Hindlimb muscle (tissue), 1 donor: Measurements from ENCODE around the gene LRRIQ4. TPM values are rescaled to one million over a fixed set of nuclear protein-coding genes. Genes with fewer than 3 reads are reported as not detected.

Experiments
- DNase-seq: peaks from one replicate; pipeline ENCODE4 v3.0.0-alpha.2; 2013
- polyA plus RNA-seq: library from polyadenylated mRNA; unstranded; fragments of 120-200 nt; gene quantifications from one replicate; pipeline ENCODE4 v1.2.1, GENCODE V29; 2013; ENCODE audit not compliant: insufficient read length

LRRIQ4 gene
- polyA plus RNA-seq, result not detected

DNA sequence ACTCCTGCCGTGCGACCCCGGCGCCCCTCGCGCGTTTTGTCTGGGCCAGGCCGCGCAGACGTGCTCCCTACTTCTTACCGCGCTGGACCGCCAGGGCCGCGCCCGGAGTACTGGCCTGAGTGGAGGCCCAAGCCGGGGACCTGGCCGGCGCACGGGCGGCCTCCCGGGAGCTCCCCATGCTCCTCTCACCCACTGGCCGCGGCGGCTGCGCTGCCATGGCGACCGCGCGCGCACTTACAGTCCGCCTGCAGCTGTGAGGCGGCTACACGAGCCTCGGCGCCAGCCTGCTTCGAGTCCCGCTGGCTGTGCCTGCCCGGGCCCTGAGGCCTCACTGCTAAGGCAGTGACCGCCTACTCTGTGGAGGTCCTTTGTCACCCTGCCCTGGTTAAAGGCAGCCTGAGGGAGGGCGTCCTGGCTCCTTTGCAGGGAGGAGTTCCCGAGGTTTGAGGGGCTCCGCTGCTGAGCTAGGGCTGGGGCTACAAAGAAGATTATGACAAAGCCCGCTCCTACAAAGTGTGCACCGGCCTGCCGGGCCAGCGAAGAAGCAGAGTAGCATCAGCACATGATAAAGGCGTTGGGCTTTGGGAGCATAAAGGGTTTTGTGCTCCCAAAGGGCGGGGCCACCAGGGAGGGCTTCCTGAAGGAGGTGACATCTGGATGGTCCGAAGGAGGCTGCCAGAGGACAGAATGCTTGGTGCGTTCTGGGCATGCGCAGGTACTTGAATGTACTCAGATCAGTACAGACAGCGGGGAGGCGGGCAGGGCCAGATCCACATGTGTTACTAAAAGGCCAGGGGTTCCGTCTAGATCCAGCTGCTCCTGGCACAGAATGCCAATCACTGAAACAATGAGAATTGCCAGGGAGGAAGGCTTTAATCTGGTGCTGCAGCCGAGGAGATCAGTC lies at the start of gene LRRIQ4, which contains the start of gene LRRC34:
Gene LRRIQ4, plus strand, starts transcription at position 539 of the 904 bp plus-strand sequence. CDS start 9,052 bp downstream, outside the sequence.
Gene LRRC34, minus strand, starts transcription at position 573 of the 904 bp plus-strand sequence. Its CDS starts 356 bp downstream, at position 217.
- peak; percentile 76 for DNase-seq

DNA sequence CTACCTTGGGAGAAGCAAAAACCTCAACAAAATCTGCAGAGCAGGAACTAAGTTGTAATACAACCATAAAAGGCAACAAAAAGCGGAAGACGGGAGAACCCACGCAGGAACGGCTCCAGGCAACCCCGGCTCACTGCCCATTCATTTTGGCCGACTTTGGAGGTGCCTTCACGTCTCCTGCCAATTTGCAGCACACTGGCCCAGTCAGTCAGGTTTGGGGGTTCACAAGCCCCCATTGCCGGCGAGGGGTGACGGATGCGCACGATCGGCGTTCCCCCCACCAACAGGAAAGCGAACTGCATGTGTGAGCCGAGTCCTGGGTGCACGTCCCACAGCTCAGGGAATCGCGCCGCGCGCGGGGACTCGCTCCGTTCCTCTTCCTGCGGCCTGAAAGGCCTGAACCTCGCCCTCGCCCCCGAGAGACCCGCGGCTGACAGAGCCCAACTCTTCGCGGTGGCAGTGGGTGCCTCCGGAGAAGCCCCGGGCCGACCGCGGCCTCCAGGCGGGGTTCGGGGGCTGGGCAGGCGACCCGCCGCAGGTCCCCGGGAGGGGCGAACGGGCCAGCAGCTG lies 48.3 kb upstream of the LRRIQ4 start:
- peak; percentile 77 for DNase-seq

DNA sequence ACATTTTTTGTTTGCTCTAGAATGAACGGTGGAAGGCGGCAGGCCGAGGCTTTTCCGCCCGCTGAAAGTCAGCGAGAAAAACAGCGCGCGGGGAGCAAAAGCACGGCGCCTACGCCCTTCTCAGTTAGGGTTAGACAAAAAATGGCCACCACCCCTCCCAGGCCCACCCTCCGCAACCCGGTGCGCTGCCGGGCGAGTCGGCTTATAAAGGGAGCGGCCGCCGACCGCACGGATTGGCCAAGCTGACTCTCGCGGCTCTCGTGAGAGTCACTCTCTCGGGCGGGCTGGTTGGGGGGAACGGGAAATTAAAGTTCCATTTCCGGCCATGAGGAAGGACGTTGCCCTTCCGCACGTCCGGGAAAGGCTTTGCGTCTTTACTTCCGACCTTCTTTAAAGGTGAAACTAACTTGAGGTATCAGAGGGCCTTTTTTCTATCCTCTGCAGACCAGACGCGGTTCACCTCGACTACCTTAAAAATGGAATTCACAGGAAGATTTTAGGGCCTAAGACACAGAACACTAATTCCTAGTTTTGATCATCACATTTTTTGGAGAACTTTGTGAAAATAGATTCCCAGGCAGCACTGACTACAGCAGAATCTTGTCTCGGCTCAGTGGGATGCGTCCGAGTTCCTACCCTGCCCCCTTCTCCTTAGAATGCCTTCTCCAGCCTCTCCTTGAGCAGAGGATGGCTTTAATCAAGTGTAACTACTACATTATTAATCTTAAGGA lies 47.6 kb upstream of the LRRIQ4 start, which contains the start of gene TERC:
Gene TERC, minus strand, starts transcription at position 179 of the 731 bp plus-strand sequence.
- DNase-seq, result peak; percentile 96

DNA sequence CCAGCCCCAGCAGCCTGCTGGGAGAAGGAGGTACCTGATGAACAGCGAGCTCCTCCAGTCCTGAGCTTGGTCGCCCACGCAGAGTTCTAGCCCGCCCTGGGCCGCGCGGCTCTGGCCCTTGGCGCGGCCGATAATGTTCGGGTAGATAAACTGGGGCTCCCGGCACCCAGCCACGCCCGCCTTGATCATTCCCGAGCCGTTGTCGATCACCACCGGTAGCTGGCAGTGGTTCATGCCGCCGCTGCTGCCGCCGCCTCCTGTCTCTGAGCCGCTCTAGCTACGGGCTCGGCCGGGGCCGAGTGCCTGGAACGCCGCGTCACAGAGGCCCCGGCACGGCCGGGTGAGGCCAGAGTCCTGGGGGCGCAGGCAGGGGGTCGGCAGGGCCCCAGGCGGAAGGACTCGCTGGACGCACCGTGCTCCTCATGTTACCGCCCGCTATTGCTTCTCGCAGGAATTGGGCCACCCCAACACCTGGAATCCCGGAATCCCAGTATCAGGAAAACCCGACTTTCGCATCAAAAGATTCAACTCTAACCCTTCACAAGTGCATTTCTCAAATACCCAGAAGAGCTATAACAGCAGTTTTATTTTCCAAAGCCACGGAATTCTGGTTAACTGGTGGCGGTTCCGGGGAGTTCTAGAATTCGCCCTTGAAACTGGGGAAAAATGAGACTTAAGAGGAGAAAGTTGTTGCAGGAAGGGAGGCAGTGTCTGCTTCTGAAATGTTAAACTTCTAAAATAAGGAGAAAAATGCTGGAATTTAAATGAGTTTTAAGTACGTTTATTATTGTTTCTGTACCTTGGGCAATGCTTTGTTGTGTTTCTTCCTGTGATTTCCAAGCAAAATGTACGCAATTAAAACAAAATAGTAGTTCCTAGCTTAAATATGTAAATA lies 43.1 kb upstream of the LRRIQ4 start, which contains the start of gene ACTRT3:
Gene ACTRT3, minus strand, starts transcription at position 275 of the 895 bp plus-strand sequence. Its CDS starts 41 bp downstream, at position 234.
- peak; percentile 66 for DNase-seq

DNA sequence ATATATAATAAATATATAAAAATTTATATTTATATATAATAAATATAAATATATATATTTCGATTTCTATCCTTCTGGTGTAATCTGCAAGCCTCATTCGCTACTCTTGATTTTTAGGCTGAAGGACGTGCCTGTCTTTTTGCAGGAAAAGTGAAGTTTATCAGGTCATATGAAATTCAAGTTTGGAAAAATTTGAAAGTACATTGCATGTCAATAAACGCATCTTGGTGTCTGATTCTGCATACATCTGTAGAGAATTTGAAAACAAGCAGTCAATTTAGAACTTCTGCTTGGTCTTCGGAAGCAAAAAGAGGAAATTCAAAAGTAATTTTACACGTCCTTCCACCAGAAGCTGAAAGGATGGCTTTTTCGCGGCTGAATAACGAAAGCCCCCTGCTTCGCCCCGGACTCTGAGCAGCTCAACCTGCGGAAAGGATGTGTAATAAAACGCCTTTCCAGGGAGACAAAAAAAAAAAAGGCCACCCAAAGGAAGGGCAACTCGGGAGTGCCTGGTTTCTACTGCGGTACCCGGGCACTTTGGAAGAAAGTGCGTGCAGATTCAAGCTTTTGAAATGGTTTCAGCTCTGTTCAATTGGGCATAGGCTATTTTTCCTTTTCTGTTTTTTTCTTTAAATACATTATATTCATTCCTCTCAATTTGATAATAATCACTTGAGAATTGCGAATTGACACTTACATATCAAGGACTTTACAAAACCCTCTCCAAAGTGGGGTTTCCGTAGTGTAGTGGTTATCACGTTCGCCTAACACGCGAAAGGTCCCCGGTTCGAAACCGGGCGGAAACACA lies 41.0 kb upstream of the LRRIQ4 start:
- DNase-seq, result peak; percentile 85

DNA sequence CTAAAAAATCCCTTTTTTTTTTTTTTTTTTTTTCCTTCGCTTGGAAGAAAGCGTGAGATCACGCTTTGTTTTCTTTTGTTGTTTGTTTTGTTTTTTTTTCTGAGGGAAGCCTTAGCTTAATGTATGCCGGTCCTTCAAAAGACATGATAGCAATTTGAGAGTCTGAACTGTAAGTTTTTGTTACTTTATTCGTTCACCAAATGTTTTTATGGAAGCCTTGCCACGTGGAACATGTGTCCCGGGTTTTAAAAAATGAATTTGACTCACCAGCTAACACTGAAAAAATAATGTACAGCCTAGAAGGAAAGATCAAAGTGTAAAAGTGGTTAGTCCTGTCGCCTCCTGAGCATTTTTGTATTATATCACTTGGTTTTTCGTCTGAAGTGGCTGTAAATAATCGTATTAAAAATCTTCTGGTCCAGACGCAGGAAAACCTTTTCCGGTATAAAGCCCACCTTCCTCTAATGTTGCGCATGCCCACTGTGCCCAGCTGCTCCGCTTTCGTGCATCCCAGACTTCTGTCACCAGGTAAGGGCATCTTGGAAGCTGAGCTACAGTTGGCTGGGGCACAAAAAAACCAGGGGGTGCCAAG lies 40.3 kb upstream of the LRRIQ4 start:
- peak; percentile 87 for DNase-seq

DNA sequence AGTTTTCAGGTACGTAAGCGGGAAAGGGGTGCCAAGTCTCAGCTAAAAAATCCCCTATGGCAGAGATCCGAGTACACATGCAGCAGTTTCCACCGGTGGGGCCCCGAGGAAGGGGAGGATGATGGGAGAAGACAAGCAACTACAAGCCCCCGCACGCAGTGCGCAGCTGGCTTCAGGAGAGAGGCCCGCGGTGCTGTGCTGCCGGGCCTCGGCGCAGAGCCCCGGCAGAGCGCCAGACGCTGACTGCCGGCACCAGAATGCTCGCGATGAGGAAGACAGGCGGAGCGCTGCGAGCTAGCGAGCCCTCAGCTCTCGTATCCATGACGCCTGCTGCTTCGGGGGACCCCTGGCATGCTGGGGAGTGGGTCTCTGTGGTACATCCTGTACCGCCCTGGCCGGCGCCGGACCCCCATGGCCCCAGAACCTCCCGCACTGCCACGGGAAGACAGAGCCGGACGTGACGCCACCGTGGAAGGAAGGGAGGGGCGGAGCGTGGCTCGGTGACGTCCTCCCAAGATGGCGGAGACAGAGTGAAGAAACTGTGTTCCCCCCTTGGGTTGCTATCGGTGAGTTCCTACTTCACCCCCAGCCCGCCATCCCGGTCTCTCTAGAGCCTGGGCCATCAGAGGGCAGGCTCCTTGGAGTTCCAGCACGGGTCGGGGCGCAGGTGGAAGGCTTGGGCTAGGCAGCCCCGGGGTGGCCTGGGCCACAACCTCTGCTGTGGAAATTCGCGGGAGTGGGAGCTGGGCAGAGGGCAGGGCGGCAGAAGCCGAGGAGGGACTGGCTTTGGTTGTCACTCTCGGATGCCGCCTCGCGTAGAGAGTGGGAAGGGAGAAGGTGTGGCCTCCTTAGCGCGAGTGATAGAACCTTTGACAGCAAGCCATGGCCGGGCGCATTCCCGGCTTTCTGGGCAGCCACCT lies 39.5 kb upstream of the LRRIQ4 start, which contains the start of gene MYNN:
Gene MYNN, plus strand, starts transcription at position 500 of the 920 bp plus-strand sequence. CDS start 900 bp downstream, outside the sequence.
- peak; percentile 95 for DNase-seq

DNA sequence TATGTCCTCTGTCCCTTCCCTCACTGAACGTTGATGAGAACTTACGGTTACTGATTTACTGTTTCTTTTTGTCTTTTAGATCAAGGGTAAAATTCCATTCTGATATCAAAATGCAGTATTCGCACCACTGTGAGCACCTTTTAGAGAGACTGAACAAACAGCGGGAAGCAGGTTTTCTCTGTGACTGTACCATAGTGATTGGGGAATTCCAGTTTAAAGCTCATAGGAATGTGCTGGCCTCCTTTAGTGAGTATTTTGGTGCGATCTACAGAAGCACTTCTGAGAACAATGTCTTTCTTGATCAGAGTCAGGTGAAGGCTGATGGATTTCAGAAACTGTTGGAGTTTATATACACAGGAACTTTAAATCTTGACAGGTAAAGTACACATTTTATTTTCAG lies 38.5 kb upstream of the LRRIQ4 start:
- no peak for DNase-seq

DNA sequence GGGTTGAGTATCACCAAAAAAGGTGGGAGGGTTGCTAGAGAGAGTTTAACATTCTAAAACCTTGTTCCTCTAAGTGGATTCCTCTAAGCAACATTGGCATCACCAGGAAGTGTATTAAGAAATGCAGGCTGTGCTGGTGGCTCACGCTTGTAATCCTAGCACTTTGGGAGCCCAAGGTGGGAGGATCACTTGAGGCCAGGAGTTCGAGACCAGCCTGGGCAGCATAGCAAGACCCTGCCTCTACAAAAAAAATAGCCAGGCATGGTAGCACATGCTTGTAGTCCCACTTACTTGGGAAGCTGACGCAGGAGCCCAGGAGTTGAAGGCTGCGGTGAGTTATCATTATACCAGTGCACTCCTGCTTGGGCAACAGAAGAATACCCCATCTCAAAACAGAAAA lies 34.8 kb upstream of the LRRIQ4 start:
- DNase-seq, result no peak

DNA sequence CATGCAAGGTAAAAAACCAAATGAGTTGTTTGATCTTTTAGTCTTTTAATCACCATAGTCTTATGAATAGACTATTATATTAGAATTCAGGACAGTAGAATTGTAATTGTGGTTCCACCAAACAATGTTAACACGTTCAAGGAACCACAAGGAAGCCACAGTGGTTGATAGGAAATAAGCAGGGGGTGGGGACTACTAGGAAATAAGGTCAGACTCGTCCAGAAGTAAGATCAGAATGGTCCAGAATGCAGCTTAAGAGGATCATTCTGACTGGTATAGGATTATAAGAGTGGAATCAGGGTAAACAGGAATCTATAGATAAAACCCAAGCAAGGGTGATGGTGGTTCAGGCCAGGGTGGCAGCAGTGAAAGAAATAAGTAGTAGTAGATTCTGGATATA lies 31.9 kb upstream of the LRRIQ4 start:
- no peak for DNase-seq

DNA sequence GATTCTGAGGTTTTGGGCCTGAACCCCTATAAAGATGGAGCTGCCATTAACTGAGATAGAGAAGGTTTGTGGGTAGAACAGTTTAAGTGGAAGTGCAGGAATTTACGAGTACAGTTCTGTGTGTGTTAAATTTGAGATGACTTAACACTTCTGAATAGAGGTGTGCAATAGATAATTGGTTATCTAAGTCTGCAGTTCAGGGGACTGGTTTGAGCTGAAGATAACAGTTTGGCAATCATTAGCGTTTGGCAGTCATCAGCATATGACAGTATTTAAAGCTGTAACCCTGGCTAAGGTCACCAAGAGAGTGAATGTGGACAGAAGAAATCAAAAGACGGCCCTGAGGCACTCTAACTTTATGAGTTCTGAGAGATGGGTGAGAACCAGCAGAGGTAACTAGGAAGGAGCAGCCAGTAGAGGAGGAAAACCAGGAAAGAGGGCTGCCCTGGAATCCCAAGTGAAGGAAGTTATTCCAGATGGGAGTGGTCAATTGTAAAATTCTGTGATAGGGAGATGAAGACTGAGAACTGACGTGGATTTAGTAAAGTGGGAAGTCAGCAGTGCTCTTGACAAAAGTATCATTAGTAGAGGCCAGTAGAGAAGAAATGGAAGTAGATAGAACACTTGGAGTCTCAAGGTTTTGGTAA lies 31.3 kb upstream of the LRRIQ4 start:
- DNase-seq, result no peak

DNA sequence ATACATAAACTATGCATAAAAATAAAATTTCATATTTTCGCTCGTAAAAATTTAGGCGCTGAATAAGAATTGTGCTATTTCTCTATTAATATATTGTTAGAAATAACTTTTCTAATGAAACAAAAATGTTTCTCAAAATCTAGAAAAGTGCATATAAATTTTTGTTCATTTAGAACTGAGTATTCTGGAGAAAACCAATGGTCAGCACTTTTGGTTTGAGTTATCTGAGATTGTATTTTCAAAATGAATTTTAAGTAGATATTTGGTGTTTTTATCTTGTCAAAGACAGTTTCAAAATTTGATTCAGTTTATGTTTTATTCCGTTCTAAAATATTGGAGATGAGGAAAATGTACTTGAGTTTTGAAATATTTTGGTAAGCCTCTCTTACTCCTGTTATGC lies 25.6 kb upstream of the LRRIQ4 start:
- no peak for DNase-seq

DNA sequence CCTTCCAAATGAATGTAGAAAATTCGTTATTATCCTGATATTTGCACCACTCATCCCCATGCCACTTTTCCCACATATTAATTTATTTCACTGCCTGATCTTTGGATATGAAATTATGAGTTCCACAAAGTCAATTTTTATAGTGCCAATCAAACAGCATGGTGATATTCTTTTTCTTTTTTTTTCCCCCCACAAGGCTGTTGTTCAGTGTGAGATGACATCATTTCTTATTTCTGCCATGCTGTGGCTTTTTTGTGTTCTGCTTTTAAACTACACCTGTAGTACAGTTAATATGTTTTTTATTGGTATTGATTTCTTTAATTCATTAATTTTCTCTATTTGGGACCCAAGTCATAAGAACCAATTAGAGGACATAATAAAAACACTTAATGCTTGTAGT lies 24.9 kb upstream of the LRRIQ4 start:
- no peak for DNase-seq

DNA sequence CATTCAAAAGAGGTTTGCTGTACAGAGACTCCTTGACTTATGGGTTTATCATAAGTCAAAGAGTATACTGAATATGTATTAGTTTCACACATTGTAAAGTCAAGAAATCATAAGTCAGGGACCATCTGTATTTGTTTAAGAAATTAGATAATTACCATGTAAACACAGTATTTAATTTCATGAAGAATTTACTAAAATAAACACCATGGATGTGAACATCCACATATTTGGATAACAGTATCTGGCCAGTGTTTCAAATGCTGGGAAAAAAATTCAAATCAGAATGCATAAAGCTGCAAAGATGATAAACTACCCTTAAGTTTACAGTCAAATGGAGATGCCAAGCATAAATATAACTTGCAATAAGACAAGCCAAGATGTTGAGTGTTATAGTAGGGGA lies 22.5 kb upstream of the LRRIQ4 start:
- DNase-seq, result no peak

DNA sequence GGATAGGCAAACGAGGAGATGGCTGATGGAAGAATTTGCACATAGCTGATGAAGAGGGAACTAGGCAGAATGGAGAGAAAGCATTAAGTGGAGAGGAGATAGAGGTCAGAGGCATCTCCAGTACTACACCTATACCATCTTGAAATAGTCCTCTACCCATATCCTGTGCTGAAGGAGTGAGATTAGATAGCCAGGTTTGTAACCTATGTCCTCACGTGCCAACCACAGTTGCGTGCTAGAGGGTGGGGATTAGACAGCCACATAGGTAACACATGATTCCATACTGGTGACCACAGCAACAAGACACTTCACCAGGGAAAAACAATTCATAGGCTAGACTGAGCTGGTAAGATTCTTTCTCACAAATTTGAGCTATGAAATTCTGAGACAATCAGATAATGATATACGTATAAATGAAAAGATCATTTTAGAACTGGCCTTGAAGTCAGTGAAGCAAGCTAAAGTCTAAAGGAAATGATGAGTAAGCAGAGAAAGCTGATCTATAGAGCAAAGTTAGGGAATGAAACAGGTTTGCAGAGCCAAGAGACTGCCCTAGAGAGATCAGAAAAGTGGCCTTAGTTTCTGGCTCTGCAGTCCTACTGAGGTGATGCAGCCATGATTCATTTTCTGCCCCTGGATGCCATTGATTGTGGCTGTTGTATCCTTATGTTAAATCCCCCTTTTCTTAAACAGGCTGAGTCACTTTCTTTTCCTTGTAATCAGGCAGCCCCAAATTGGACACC lies 21.8 kb upstream of the LRRIQ4 start:
- no peak for DNase-seq

DNA sequence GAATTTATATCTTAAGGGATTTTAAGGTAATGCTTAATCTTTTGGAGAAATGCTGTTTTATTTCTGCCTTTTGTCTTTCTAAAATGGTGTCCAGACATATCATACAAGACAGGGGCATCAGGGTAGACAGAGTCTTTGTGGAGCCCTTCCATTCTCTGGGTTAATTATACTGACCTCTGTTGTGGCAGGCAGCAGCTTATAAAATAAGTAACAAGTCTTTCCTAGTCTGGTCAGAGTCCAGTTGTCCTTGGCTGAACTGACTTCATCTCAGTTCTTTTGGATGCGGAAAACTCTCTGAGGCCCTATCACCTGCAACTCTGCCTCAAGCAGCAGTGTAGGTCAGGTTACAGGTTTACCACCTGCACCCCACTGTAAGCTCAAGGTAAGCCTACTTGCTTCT lies 20.3 kb upstream of the LRRIQ4 start:
- no peak for DNase-seq

DNA sequence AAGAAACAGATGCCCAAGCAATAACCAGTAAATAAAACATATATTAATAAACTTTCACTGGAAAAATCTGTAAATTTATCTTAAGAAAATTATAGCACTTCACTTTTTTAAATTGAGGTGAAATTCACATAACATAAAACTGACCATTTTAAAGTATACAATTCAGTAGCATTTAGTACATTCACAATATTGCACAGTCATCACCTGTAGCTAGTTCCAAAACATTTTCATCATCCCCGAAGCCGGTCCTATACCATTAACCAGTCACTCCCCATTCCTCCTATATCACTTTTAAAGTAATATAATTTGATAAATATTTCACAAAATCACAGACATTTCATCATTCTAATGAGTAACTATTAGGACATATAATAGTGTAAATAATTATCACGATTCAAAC lies 8.0 kb upstream of the LRRIQ4 start:
- no peak for DNase-seq

DNA sequence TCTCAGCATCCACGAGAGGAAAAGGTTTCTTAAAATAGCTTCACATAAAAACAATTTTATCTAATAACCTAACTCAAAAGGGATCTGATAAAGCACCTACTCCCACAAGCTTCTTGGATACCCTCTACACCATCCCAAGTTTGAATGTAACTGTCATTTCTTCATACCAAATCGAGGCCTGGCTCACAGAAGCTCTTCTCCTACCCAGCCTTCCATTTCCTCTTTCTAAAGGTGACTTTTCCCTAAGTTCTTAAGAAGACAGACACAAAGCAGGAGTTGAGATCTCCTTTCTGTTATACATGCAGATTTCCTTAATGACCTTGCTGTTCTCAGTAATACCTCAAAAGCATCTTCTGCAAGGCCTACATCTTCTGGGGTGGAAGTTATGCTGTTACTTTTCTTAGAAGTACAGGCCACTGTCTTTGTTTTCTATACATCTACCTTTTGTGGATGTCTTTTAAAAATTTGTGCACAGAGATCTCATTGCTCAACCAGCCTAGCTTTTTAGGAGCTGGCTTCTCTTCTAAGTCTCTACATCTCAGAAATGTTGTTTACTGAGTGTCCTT lies 3.4 kb upstream of the LRRIQ4 start:
- DNase-seq, result no peak
